HepG2 (cell line): ENCODE measurements around the gene RNGTT. TPM values are rescaled to one million over a fixed set of nuclear protein-coding genes. Genes with fewer than 3 reads are reported as not detected.

Experiments used
- ARHGAP35 ChIP-seq: sonication (generic); formaldehyde crosslinking; IDR thresholded peaks from 2 replicates; pipeline ENCODE4 v1.9.0; 2022; ENCODE audit warnings: mild to moderate bottlenecking, inconsistent platforms, moderate library complexity, missing genetic modification reagents, borderline replicate concordance
- ATRX ChIP-seq: sonication (generic); formaldehyde crosslinking; IDR thresholded peaks from 2 replicates; pipeline ENCODE4 v1.4.0; 2020; ENCODE audit warnings: missing genetic modification reagents, borderline replicate concordance
- CC2D1A ChIP-seq: sonication (generic); formaldehyde crosslinking; IDR thresholded peaks from 2 replicates; pipeline ENCODE4 v1.8.1; 2023; ENCODE audit warnings: mild to moderate bottlenecking, missing genetic modification reagents
- HNF4G ChIP-seq, 2 experiments: sonication (generic) in 1 of 2; formaldehyde crosslinking in 1 of 2; IDR thresholded peaks; 2 replicates each; pipeline versions ENCODE4 v1.4.0 to v1.6.1; 2011 to 2020; ENCODE audit warnings: borderline replicate concordance in 2 of 2, low read depth in 2 of 2, mild to moderate bottlenecking in 2 of 2, low read length in 1 of 2, missing genetic modification reagents in 1 of 2, moderate library complexity in 1 of 2
- HOXD1 ChIP-seq: sonication (generic); formaldehyde crosslinking; IDR thresholded peaks from 2 replicates; pipeline ENCODE4 v1.5.0; 2020; ENCODE audit warnings: missing genetic modification reagents
- MEF2D ChIP-seq: sonication (generic); formaldehyde crosslinking; IDR thresholded peaks from 2 replicates; pipeline ENCODE4 v1.5.1; 2020; ENCODE audit warnings: mild to moderate bottlenecking, missing genetic modification reagents
- PRMT3 ChIP-seq: sonication (generic); formaldehyde crosslinking; IDR thresholded peaks from 2 replicates; pipeline ENCODE4 v1.8.1; 2022; ENCODE audit warnings: low read depth, mild to moderate bottlenecking, moderate library complexity, missing genetic modification reagents, borderline replicate concordance
- SP5 ChIP-seq: IDR thresholded peaks from 2 replicates; pipeline ENCODE4 v1.6.1; 2016; ENCODE audit warnings: low read depth, borderline replicate concordance
- TEAD3 ChIP-seq: optimal IDR thresholded peaks from 2 replicates; pipeline ENCODE3; 2016; ENCODE audit warnings: borderline replicate concordance
- TSC22D2 ChIP-seq: sonication (generic); formaldehyde crosslinking; IDR thresholded peaks from 2 replicates; pipeline ENCODE4 v1.5.1; 2020; ENCODE audit warnings: missing genetic modification reagents, mild to moderate bottlenecking, borderline replicate concordance
- WIZ ChIP-seq: sonication (generic); formaldehyde crosslinking; IDR thresholded peaks from 2 replicates; pipeline ENCODE4 v1.5.1; 2020; ENCODE audit warnings: mild to moderate bottlenecking, missing genetic modification reagents
- ZBTB7B ChIP-seq: sonication (generic); formaldehyde crosslinking; IDR thresholded peaks from 2 replicates; pipeline ENCODE4 v1.4.0; 2020; ENCODE audit warnings: missing genetic modification reagents
- ZNF546 ChIP-seq: sonication (generic); formaldehyde crosslinking; conservative IDR thresholded peaks from 2 replicates; pipeline ENCODE4 v1.8.1; 2023; ENCODE audit warnings: mild to moderate bottlenecking, missing genetic modification reagents
- ZNF616 ChIP-seq: sonication (generic); formaldehyde crosslinking; IDR thresholded peaks from 2 replicates; pipeline ENCODE4 v1.5.0; 2020; ENCODE audit warnings: low read depth, mild to moderate bottlenecking, missing genetic modification reagents
- ZNF703 ChIP-seq: sonication (generic); formaldehyde crosslinking; IDR thresholded peaks from 2 replicates; pipeline ENCODE4 v1.5.1; 2020; ENCODE audit warnings: missing genetic modification reagents, mild to moderate bottlenecking, moderate library complexity, borderline replicate concordance
- polyA plus RNA-seq, 8 experiments: library from polyadenylated mRNA; depleted of rRNA in 3 of 8; stranded (reverse) in 7 of 8; unstranded in 1 of 8; fragments of >200 nt; fragmentation: Illumina TruSeq in 4 of 8; extraction: Trizol in 4 of 8; gene quantifications; 2 replicates each; pipeline versions ENCODE4 v1.2.1 to v1.2.3, GENCODE V29; 2011 to 2016; ENCODE audit warnings: low read depth in 4 of 8, missing spikeins in 1 of 8, mixed read lengths in 1 of 8; ENCODE audit not compliant: insufficient read depth in 1 of 8
- total RNA-seq, 5 experiments: library from RNA; depleted of rRNA; stranded (reverse); fragments of >200 nt; fragmentation: Illumina TruSeq; extraction: Trizol; gene quantifications; 2 replicates each; pipeline ENCODE4 v1.2.3, GENCODE V29; 2016; ENCODE audit warnings: low read depth in 1 of 5
- TF ChIP-seq, protein P1 (sequence below): sonication (generic); formaldehyde crosslinking; IDR thresholded peaks from 2 replicates; pipeline ENCODE4 v1.5.1; 2020; ENCODE audit warnings: missing genetic modification reagents, mild to moderate bottlenecking, borderline replicate concordance
- TF ChIP-seq, protein P2 (sequence below): sonication (generic); formaldehyde crosslinking; IDR thresholded peaks from 2 replicates; pipeline ENCODE4 v1.8.0; 2022; ENCODE audit warnings: missing genetic modification reagents, mild to moderate bottlenecking, inconsistent platforms, borderline replicate concordance
- TF ChIP-seq, protein P3 (sequence below): sonication (generic); formaldehyde crosslinking; IDR thresholded peaks from 2 replicates; pipeline ENCODE4 v1.8.1; 2022; ENCODE audit warnings: low read depth, mild to moderate bottlenecking, missing genetic modification reagents
- TF ChIP-seq, protein P4 (sequence below): sonication (generic); IDR thresholded peaks from 2 replicates; pipeline ENCODE4 v1.6.1; 2016; ENCODE audit warnings: low read depth, borderline replicate concordance

The RNGTT gene
- total and polyA plus RNA-seq, 2 of the 13 experiments (the other 11 are each of a cell fraction or from before 2014, with no cell fraction given), result 6.0 to 22.6 TPM

DNA sequence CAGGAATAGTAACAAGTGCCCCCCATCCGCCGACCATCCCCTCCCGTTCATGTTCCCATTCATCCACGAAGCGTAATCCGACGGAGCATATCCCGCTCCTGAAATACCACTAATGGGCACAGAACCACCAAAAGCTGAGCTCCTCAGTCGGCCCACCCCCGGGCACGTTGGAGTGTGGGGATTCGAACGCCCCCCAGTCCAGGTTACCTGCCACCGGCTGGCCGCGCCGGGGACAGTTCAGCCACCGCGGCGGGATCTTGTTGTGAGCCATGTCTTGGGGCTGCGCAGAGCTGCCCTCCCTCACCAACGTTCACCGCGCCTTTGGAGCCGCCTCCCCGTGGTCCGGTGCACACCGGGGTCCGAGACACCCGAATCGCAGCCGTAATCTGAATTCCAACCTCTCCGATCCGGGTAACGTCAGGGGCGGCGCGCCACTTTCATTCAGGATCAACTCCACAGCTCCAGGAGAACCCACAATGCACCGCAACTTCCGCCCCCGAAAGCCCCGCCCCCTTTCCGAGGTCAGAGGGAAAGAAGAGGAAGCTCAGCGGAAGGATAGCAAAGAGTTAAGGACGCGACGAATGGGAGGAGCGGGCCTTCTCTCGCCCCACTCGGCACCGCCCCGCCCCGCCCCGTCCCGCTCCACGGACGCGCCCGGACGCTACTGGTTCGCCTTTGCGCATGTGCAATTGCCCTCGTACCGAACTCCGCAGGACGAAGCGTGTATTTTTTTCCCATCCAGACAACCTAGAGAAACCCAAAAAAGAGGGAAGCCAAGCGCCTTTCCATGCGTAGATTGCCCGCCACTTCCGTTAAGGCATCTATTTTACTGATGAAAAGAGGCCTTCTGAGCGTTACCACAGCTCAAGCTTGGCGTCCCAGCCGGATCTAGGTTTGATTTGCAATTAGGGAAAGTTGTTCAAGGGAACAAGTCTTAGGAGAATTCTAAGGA is at the start of gene RNGTT (continued):
- TF ChIP-seq, protein P1, sequence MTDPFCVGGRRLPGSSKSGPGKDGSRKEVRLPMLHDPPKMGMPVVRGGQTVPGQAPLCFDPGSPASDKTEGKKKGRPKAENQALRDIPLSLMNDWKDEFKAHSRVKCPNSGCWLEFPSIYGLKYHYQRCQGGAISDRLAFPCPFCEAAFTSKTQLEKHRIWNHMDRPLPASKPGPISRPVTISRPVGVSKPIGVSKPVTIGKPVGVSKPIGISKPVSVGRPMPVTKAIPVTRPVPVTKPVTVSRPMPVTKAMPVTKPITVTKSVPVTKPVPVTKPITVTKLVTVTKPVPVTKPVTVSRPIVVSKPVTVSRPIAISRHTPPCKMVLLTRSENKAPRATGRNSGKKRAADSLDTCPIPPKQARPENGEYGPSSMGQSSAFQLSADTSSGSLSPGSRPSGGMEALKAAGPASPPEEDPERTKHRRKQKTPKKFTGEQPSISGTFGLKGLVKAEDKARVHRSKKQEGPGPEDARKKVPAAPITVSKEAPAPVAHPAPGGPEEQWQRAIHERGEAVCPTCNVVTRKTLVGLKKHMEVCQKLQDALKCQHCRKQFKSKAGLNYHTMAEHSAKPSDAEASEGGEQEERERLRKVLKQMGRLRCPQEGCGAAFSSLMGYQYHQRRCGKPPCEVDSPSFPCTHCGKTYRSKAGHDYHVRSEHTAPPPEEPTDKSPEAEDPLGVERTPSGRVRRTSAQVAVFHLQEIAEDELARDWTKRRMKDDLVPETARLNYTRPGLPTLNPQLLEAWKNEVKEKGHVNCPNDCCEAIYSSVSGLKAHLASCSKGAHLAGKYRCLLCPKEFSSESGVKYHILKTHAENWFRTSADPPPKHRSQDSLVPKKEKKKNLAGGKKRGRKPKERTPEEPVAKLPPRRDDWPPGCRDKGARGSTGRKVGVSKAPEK (CRISPR knock-in tag), result no peak
- TF ChIP-seq, protein P2, sequence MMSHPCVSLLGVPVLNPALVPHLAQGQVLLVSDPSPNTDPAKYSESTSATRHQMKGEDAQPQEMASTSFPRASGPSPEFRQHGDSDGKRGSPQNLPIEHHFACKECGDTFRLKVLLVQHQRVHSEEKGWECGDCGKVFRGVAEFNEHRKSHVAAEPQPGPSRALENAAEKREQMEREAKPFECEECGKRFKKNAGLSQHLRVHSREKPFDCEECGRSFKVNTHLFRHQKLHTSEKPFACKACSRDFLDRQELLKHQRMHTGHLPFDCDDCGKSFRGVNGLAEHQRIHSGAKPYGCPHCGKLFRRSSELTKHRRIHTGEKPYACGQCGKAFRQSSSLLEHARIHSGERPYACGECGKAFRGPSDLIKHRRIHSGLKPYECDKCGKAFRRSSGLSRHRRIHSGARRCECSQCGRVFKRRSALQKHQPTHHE (CRISPR knock-in tag), result no peak; the same call in 1 of the 2 replicates
- TF ChIP-seq WIZ (CRISPR knock-in tag) (0 out of 2 replicates have a peak, but pooled peaks have one; percentile 42), HOXD1 (CRISPR knock-in tag) (peak; percentile 9; the same call in 1 of the 2 replicates), ZNF546 (CRISPR knock-in tag) (peak; percentile 85; the same call in 1 of the 2 replicates), MEF2D (CRISPR knock-in tag) (peak; percentile 44; the same call in 1 of the 2 replicates), ARHGAP35 (CRISPR knock-in tag) (no peak; the same call in 1 of the 2 replicates), ZBTB7B (CRISPR knock-in tag) (no peak), HNF4G (IDR thresholded peaks at IDR 0.05; ENCODE audit: borderline replicate concordance, low read depth, low read length) (no peak; the same call in 1 of the 2 replicates), HNF4G (CRISPR knock-in tag; IDR thresholded peaks at IDR 0.05; ENCODE audit: borderline replicate concordance, low read depth) (no peak), SP5 (CRISPR knock-in tag) (peak; percentile 91), ZNF616 (CRISPR knock-in tag) (no peak), TEAD3 (peak; percentile 49), CC2D1A (CRISPR knock-in tag) (no peak), ATRX (CRISPR knock-in tag) (no peak), PRMT3 (CRISPR knock-in tag) (no peak), ZNF703 (CRISPR knock-in tag) (no peak), TSC22D2 (CRISPR knock-in tag) (no peak)
- TF ChIP-seq, protein P3, sequence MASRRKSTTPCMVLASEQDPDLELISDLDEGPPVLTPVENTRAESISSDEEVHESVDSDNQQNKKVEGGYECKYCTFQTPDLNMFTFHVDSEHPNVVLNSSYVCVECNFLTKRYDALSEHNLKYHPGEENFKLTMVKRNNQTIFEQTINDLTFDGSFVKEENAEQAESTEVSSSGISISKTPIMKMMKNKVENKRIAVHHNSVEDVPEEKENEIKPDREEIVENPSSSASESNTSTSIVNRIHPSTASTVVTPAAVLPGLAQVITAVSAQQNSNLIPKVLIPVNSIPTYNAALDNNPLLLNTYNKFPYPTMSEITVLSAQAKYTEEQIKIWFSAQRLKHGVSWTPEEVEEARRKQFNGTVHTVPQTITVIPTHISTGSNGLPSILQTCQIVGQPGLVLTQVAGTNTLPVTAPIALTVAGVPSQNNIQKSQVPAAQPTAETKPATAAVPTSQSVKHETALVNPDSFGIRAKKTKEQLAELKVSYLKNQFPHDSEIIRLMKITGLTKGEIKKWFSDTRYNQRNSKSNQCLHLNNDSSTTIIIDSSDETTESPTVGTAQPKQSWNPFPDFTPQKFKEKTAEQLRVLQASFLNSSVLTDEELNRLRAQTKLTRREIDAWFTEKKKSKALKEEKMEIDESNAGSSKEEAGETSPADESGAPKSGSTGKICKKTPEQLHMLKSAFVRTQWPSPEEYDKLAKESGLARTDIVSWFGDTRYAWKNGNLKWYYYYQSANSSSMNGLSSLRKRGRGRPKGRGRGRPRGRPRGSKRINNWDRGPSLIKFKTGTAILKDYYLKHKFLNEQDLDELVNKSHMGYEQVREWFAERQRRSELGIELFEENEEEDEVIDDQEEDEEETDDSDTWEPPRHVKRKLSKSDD (CRISPR knock-in tag), result peak; percentile 58; the same call in 1 of the 2 replicates
- TF ChIP-seq, protein P4, sequence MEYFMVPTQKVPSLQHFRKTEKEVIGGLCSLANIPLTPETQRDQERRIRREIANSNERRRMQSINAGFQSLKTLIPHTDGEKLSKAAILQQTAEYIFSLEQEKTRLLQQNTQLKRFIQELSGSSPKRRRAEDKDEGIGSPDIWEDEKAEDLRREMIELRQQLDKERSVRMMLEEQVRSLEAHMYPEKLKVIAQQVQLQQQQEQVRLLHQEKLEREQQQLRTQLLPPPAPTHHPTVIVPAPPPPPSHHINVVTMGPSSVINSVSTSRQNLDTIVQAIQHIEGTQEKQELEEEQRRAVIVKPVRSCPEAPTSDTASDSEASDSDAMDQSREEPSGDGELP, result no peak
